Activated naive CD4-positive, alpha-beta T cell treated with anti-CD3 and anti-CD28 coated beads, Interleukin-2, amount 50 U/mL, for 72 hours (primary cell): Measurements from ENCODE around the gene RELN. TPM values are rescaled to one million over a fixed set of nuclear protein-coding genes. Genes with fewer than 3 reads are reported as not detected.

Experiments used
- ATAC-seq, 2 donors: fragments of 150-1000 bp; cut with Tn5 transposase; 2 replicates each; pipeline ENCODE4 v1.10.0; 2021; ENCODE audit warnings: mild to moderate bottlenecking in 2 of 2, moderate library complexity in 2 of 2
- DNase-seq, 2 donors: peaks; one replicate each; pipeline ENCODE4 v3.0.0; 2021 to 2022; ENCODE audit warnings: low spot score in 2 of 2
- H3K27ac Mint-ChIP-seq, 2 donors: one replicate each; pipeline ENCODE4 v1.8.0; 2022; ENCODE audit warnings: mild to moderate bottlenecking in 2 of 2, mixed read lengths in 2 of 2
- H3K36me3 Mint-ChIP-seq, 2 donors: one replicate each; pipeline ENCODE4 v1.8.0; 2022; ENCODE audit warnings: mixed read lengths in 2 of 2
- H3K9me3 Mint-ChIP-seq, 2 donors: one replicate each; pipeline ENCODE4 v1.8.0; 2022; ENCODE audit warnings: mixed read lengths in 2 of 2
- total RNA-seq, 2 donors: library from RNA; stranded (reverse); gene quantifications; one replicate each; pipeline ENCODE4 v1.2.3, GENCODE V29; 2022

The RELN gene
- total RNA-seq, 2 donors from 2014 or later, result not detected

- Mint-ChIP-seq H3K36me3 (no peaks in the 10 kb centered on the region), H3K9me3 (no peaks in the 10 kb centered on the region), H3K27ac (no peak overlapping the region)
- DNase-seq, result no peak
- ATAC-seq, result no peak
Observed at GRCh38 chr7:103710247-103710646, 279.2 kb downstream of the RELN start.

- Mint-ChIP-seq H3K27ac (no peak overlapping the region), H3K36me3 (no peaks in the 10 kb centered on the region), H3K9me3 (no peaks in the 10 kb centered on the region)
- no peak for ATAC-seq
- DNase-seq, result no peak
Observed at GRCh38 chr7:103706805-103707204, 282.7 kb downstream of the RELN start.

- Mint-ChIP-seq H3K9me3 (no peaks in the 10 kb centered on the region), H3K27ac (no peak overlapping the region), H3K36me3 (no peaks in the 10 kb centered on the region)
- ATAC-seq (no peak), DNase-seq (no peak)
Observed at GRCh38 chr7:103705542-103705941, 283.9 kb downstream of the RELN start.

GRCh38 chr7:103704701-103705100 is 284.8 kb downstream of the RELN start:
- DNase-seq (no peak), ATAC-seq (no peak)
- Mint-ChIP-seq H3K27ac (no peak overlapping the region), H3K9me3 (no peaks in the 10 kb centered on the region), H3K36me3 (no peaks in the 10 kb centered on the region)

GRCh38 chr7:103702982-103703381 is 286.5 kb downstream of the RELN start:
- ATAC-seq, result no peak
- H3K36me3 Mint-ChIP-seq, result no peaks in the 10 kb centered on the region

GRCh38 chr7:103702454-103702853 is 287.0 kb downstream of the RELN start:
- no peak for ATAC-seq
- Mint-ChIP-seq H3K27ac (no peak overlapping the region), H3K36me3 (no peaks in the 10 kb centered on the region), H3K9me3 (no peaks in the 10 kb centered on the region)
- DNase-seq, result no peak

More at GRCh38 chr7:103702982-103703381, 286.5 kb downstream of the RELN start:
- H3K27ac Mint-ChIP-seq, result no peak overlapping the region
- no peak for DNase-seq
- H3K9me3 Mint-ChIP-seq, result no peaks in the 10 kb centered on the region

- DNase-seq (no peak), ATAC-seq (no peak)
- no peaks in the 10 kb centered on the region for H3K36me3 Mint-ChIP-seq
- peaks cover 0 to 2% of the 10 kb centered on the region in 2 donors for H3K9me3 Mint-ChIP-seq
- no peak overlapping the region for H3K27ac Mint-ChIP-seq
Observed at GRCh38 chr7:103699032-103699431, 290.4 kb downstream of the RELN start.

- no peak overlapping the region for H3K27ac Mint-ChIP-seq
- H3K36me3 Mint-ChIP-seq, result no peaks in the 10 kb centered on the region
- peaks cover 0 to 5% of the 10 kb centered on the region in 2 donors for H3K9me3 Mint-ChIP-seq
- ATAC-seq (no peak), DNase-seq (no peak)
Observed at GRCh38 chr7:103698064-103698463, 291.4 kb downstream of the RELN start.

- ATAC-seq, result no peak
- no peak overlapping the region for H3K27ac Mint-ChIP-seq
- no peaks in the 10 kb centered on the region for H3K36me3 Mint-ChIP-seq
- peaks cover 0 to 5% of the 10 kb centered on the region in 2 donors for H3K9me3 Mint-ChIP-seq
- no peak for DNase-seq
Observed at GRCh38 chr7:103695521-103695920, 293.9 kb downstream of the RELN start.

- peaks cover 0 to 5% of the 10 kb centered on the region in 2 donors for H3K9me3 Mint-ChIP-seq
- ATAC-seq, result no peak
- no peaks in the 10 kb centered on the region for H3K36me3 Mint-ChIP-seq
- DNase-seq, result no peak
- H3K27ac Mint-ChIP-seq, result no peak overlapping the region
Observed at GRCh38 chr7:103694304-103694703, 295.2 kb downstream of the RELN start.

GRCh38 chr7:103691291-103691690 is 298.2 kb downstream of the RELN start:
- H3K9me3 Mint-ChIP-seq, result peaks cover 0 to 5% of the 10 kb centered on the region in 2 donors
- DNase-seq (no peak), ATAC-seq (no peak)
- no peaks in the 10 kb centered on the region for H3K36me3 Mint-ChIP-seq
- H3K27ac Mint-ChIP-seq, result no peak overlapping the region

- Mint-ChIP-seq H3K9me3 (peaks cover 0 to 5% of the 10 kb centered on the region in 2 donors), H3K36me3 (no peaks in the 10 kb centered on the region), H3K27ac (no peak overlapping the region)
- DNase-seq (no peak), ATAC-seq (no peak)
Observed at GRCh38 chr7:103690242-103690974, 299.1 kb downstream of the RELN start.

GRCh38 chr7:103689255-103689654 is 300.2 kb downstream of the RELN start:
- Mint-ChIP-seq H3K27ac (no peak overlapping the region), H3K9me3 (peaks cover 0 to 5% of the 10 kb centered on the region in 2 donors), H3K36me3 (no peaks in the 10 kb centered on the region)
- ATAC-seq (no peak), DNase-seq (no peak)

GRCh38 chr7:103687951-103688350 is 301.5 kb downstream of the RELN start:
- Mint-ChIP-seq H3K9me3 (no peaks in the 10 kb centered on the region), H3K36me3 (no peaks in the 10 kb centered on the region), H3K27ac (no peak overlapping the region)
- ATAC-seq (no peak), DNase-seq (no peak)

- no peak for ATAC-seq
Observed at GRCh38 chr7:103687272-103687671, 302.2 kb downstream of the RELN start.

GRCh38 chr7:103686763-103687162 is 302.7 kb downstream of the RELN start:
- ATAC-seq (no peak), DNase-seq (no peak)
- no peak overlapping the region for H3K27ac Mint-ChIP-seq
- no peaks in the 10 kb centered on the region for H3K9me3 Mint-ChIP-seq
- no peaks in the 10 kb centered on the region for H3K36me3 Mint-ChIP-seq

More at GRCh38 chr7:103687272-103687671, 302.2 kb downstream of the RELN start:
- Mint-ChIP-seq H3K27ac (no peak overlapping the region), H3K36me3 (no peaks in the 10 kb centered on the region), H3K9me3 (no peaks in the 10 kb centered on the region)
- no peak for DNase-seq

GRCh38 chr7:103686064-103686463 is 303.4 kb downstream of the RELN start:
- Mint-ChIP-seq H3K36me3 (no peaks in the 10 kb centered on the region), H3K27ac (no peak overlapping the region), H3K9me3 (no peaks in the 10 kb centered on the region)
- no peak for ATAC-seq
- no peak for DNase-seq

GRCh38 chr7:103685646-103686045 is 303.8 kb downstream of the RELN start:
- Mint-ChIP-seq H3K36me3 (no peaks in the 10 kb centered on the region), H3K9me3 (no peaks in the 10 kb centered on the region), H3K27ac (no peak overlapping the region)
- ATAC-seq, result no peak
- DNase-seq, result no peak
